ENCODE measurements around the gene ZNF117. TPM values are rescaled to one million over a fixed set of nuclear protein-coding genes. Genes with fewer than 3 reads are reported as not detected.

The ZNF117 gene
- total and polyA plus RNA-seq, 2 of the 8 experiments (the other 6 are each of a cell fraction or from before 2014, with no cell fraction given), result 2.9 to 13.0 TPM

DNA sequence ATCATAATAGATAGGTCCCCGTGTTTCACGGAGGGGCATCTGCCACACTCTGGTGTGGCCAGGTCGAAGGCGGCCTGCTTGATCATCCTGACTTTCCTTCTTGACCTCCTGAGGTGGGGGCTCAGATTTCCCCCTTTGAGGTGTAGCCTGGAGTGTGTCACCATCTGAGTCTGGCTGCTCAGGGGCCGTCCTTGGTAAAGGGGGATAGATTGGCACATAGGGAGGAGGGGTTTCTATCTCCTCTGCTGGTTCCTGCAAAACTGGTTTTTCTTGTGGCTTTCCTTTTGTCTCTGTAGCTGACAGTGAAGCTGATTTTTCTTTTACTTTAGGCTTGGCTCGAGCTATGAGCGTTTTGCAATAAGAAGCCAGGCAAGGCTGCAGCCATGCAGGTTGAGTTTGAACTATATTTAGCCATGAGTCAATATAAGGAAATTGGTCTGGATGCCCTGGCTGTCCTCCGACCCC, 7.1 kb upstream of the ZNF117 start:
- Histone ChIP-seq H2AK5ac (ENCODE audit: low read depth, low read length) (no peak overlapping the region), H3K4me3 (ENCODE audit: extremely low read depth in 1 of 4, insufficient read depth in 2 of 4, low read depth in 3 of 4, low read length in 4 of 4) (peak overlapping the region in 1 of 4 experiments; percentile 40; a peak in 2 of 8 replicates), H3K36me3 (ENCODE audit: control insufficient read depth in 2 of 4, insufficient read depth in 4 of 4, low read length in 3 of 4) (peaks cover 4 to 26% (median 9%) of the 10 kb centered on the region in 4 experiments; a peak in 6 of 8 replicates), H3K14ac (ENCODE audit: insufficient read length) (no peak overlapping the region), H3K27ac (ENCODE audit: low read depth, low read length) (no peak overlapping the region), H3K56ac (replicated peaks; ENCODE audit: insufficient read length, low read depth, low read length) (no peak overlapping the region), H4K91ac (replicated peaks; ENCODE audit: insufficient read length, low read length) (no peak overlapping the region), H2BK15ac (ENCODE audit: low read length) (no peak overlapping the region), H2BK120ac (replicated peaks; ENCODE audit: low read depth, low read length) (no peak overlapping the region), H3K9ac (replicated peaks in 1 of 4; ENCODE audit: extremely low read depth in 1 of 4, low read depth in 3 of 4, low read length in 3 of 4) (no peak overlapping the region), H3K9me3 (ENCODE audit: insufficient read depth in 2 of 2, low read depth in 1 of 2, low read length in 1 of 2) (peaks cover 36 to 42% of the 10 kb centered on the region in 2 experiments), H3K18ac (ENCODE audit: extremely low read depth, low read length) (no peak overlapping the region), H3K4ac (replicated peaks; ENCODE audit: insufficient read length, low read depth, low read length) (no peak overlapping the region), H4K5ac (ENCODE audit: insufficient read length, low read depth, low read length) (no peak overlapping the region), H2AFZ (ENCODE audit: low read length) (no peak overlapping the region), H3K23me2 (ENCODE audit: low read depth, low read length) (no peaks in the 10 kb centered on the region), H3K27me3 (replicated peaks in 1 of 4; ENCODE audit: control insufficient read depth in 3 of 4, extremely low read depth in 1 of 4, insufficient read depth in 3 of 4, low read length in 3 of 4) (no peaks in the 10 kb centered on the region), H2BK20ac (ENCODE audit: low read length) (no peak overlapping the region), H3K23ac (ENCODE audit: insufficient read length) (no peak overlapping the region), H3K79me2 (ENCODE audit: control insufficient read depth in 1 of 2, insufficient read depth in 2 of 2, low read length in 2 of 2) (peaks cover 0 to 20% of the 10 kb centered on the region in 2 experiments; a peak in 3 of 4 replicates), H2BK12ac (ENCODE audit: low read depth, low read length) (no peak overlapping the region), H3K4me1 (replicated peaks in 1 of 4; ENCODE audit: control insufficient read depth in 3 of 4, insufficient read depth in 4 of 4, low read length in 3 of 4) (peaks cover 2 to 7% (median 4%) of the 10 kb centered on the region in 4 experiments; a peak in 5 of 7 replicates), H2BK5ac (ENCODE audit: low read depth, low read length) (no peak overlapping the region), H4K8ac (ENCODE audit: extremely low read depth, insufficient read depth, low read length) (no peak overlapping the region), H3K79me1 (ENCODE audit: low read depth, low read length) (peaks cover 4% of the 10 kb centered on the region), H4K20me1 (replicated peaks in 1 of 2; ENCODE audit: control insufficient read depth in 1 of 2, insufficient read depth in 2 of 2, low read length in 2 of 2) (no peaks in the 10 kb centered on the region), H3K4me2 (ENCODE audit: insufficient read depth in 1 of 2, low read depth in 2 of 2, low read length in 2 of 2) (peak overlapping the region; percentile 36 to 63; a peak in 3 of 4 replicates)
- 70% methylated on average over 8 of the region's 8 CpGs; no CpG with 5 or more reads in 1 of the 2 experiments for WGBS, 2 experiments (ENCODE audit: extremely low coverage in 1 of 2, insufficient coverage in 1 of 2, insufficient read length in 1 of 2, insufficient replicate concordance in 2 of 2, low coverage in 1 of 2, low lambda C conversion rate in 2 of 2, missing lambda C conversion rate in 1 of 2)
- ChIA-PET CTCF (ENCODE audit: partially characterized antibody) (interaction anchor here (0.6 kb wide), 1 partner anchor 1209 kb away, joined by 3 read pairs; no protein-coding TSS in a partner anchor), POLR2A (ENCODE audit: partially characterized antibody) (interaction anchor here (0.6 to 2.0 kb wide), 2 partner anchors 8 to 355 kb away, joined by 3 to 10 read pairs; partner anchors contain the start of gene ERV3-1)
- no peak for DNase-seq (ENCODE audit: low read depth in 1 of 2, low spot score in 2 of 2)
- no peak for FAIRE-seq
- TF ChIP-seq CEBPB (IDR thresholded peaks at IDR 0.05; ENCODE audit: low read depth, low read length) (0 out of 2 replicates have a peak, but pooled peaks have one; percentile 17), RBBP5 (IDR thresholded peaks at IDR 0.05; ENCODE audit: borderline replicate concordance, low read depth, low read length) (peak; percentile 70; the same call in 1 of the 2 replicates), SP2 (IDR thresholded peaks at IDR 0.05; ENCODE audit: low read length) (no peak), CHD1 (IDR thresholded peaks at IDR 0.05; ENCODE audit: low read depth, low read length) (no peak), TCF12 (IDR thresholded peaks at IDR 0.05; ENCODE audit: low read depth, low read length) (no peak), SIX5 (IDR thresholded peaks at IDR 0.05; ENCODE audit: low read depth, low read length) (no peak), POLR2A (IDR thresholded peaks at IDR 0.05; ENCODE audit: control extremely low read depth in 1 of 2, low read depth in 2 of 2, low read length in 2 of 2) (no peak), TEAD4 (IDR thresholded peaks at IDR 0.05; ENCODE audit: low read depth, low read length) (no peak), BCL11A (IDR thresholded peaks at IDR 0.05; ENCODE audit: low read depth in 2 of 2, low read length in 2 of 2) (no peak), ASH2L (IDR thresholded peaks at IDR 0.05; ENCODE audit: low read length) (peak; percentile 41), KDM1A (IDR thresholded peaks at IDR 0.05; ENCODE audit: borderline replicate concordance, low read length) (no peak), SP1 (IDR thresholded peaks at IDR 0.05; ENCODE audit: low read depth, low read length) (peak; percentile 87), RXRA (IDR thresholded peaks at IDR 0.05; ENCODE audit: insufficient read depth, low read depth, low read length) (no peak), GABPA (IDR thresholded peaks at IDR 0.05; ENCODE audit: borderline replicate concordance, insufficient read depth, low read length) (no peak), CBX5 (IDR thresholded peaks at IDR 0.05; ENCODE audit: low read depth, low read length) (no peak)
